LoVo (cell line): ENCODE measurements around the gene HVCN1.
A peak's percentile ranks its signal among the peaks of the same experiment; 100 is the strongest.
"Not testable (repeated sequence)": the region's sequence is repeated elsewhere in the genome, so short reads cannot be mapped to it uniquely, and the experiment has no call there.

Experiments
- DNase-seq: peaks from one replicate; pipeline ENCODE4 v3.0.0-alpha.2; 2016; ENCODE audit warnings: low spot score

HVCN1 gene

GRCh38 chr12:110688446-110689280 lies at the start of gene HVCN1:
HVCN1 (minus strand) TSS chr12:110689115; CDS start chr12:110683245, 5,870 bp downstream.
- DNase-seq, result no peak

- DNase-seq, result no peak
Observed at GRCh38 chr12:110737532-110737931, 48.6 kb upstream of the HVCN1 start.

GRCh38 chr12:110737016-110737415 lies 48.1 kb upstream of the HVCN1 start:
- DNase-seq, result not testable (repeated sequence)

GRCh38 chr12:110733900-110734299 lies 45.0 kb upstream of the HVCN1 start:
- DNase-seq, result no peak

GRCh38 chr12:110733089-110733715 lies 44.3 kb upstream of the HVCN1 start:
- no peak for DNase-seq

GRCh38 chr12:110732572-110732971 lies 43.7 kb upstream of the HVCN1 start:
- no peak for DNase-seq

GRCh38 chr12:110731479-110731878 lies 42.6 kb upstream of the HVCN1 start:
- no peak for DNase-seq

GRCh38 chr12:110728628-110729027 lies 39.7 kb upstream of the HVCN1 start:
- no peak for DNase-seq

- no peak for DNase-seq
Observed at GRCh38 chr12:110726708-110727369, 37.9 kb upstream of the HVCN1 start.

- DNase-seq, result no peak
Observed at GRCh38 chr12:110726028-110726427, 37.1 kb upstream of the HVCN1 start.

- no peak for DNase-seq
Observed at GRCh38 chr12:110725267-110725666, 36.4 kb upstream of the HVCN1 start.

GRCh38 chr12:110722892-110723291 lies 34.0 kb upstream of the HVCN1 start:
- not testable (repeated sequence) for DNase-seq

- no peak for DNase-seq
Observed at GRCh38 chr12:110721570-110721969, 32.7 kb upstream of the HVCN1 start.

GRCh38 chr12:110720516-110720915 lies 31.6 kb upstream of the HVCN1 start:
- no peak for DNase-seq

- DNase-seq, result no peak
Observed at GRCh38 chr12:110718222-110718908, 29.4 kb upstream of the HVCN1 start.

- DNase-seq, result no peak
Observed at GRCh38 chr12:110717037-110717436, 28.1 kb upstream of the HVCN1 start.

GRCh38 chr12:110708917-110709316 lies 20.0 kb upstream of the HVCN1 start:
- DNase-seq, result no peak

- DNase-seq, result no peak
Observed at GRCh38 chr12:110705309-110705708, 16.4 kb upstream of the HVCN1 start.

- DNase-seq, result peak; percentile 25
Observed at GRCh38 chr12:110704750-110705149, 15.8 kb upstream of the HVCN1 start.

GRCh38 chr12:110704231-110704630 lies 15.3 kb upstream of the HVCN1 start:
- DNase-seq, result no peak

GRCh38 chr12:110702081-110702480 lies 13.2 kb upstream of the HVCN1 start:
- no peak for DNase-seq
